Erythroblast (primary cell): Measurements from ENCODE around the gene MC1R.

ENCODE experiments used
- GATA1 ChIP-seq: IDR thresholded peaks from 2 replicates; pipeline ENCODE4 v1.6.1; 2011; ENCODE audit warnings: low read depth, mild to moderate bottlenecking, control low read depth, low read length, moderate library complexity
- POLR2A ChIP-seq: IDR thresholded peaks from 2 replicates; pipeline ENCODE4 v1.6.1; 2011; ENCODE audit warnings: mild to moderate bottlenecking, low read length

- no peak for TF ChIP-seq POLR2A
- no peak for TF ChIP-seq GATA1
Observed at GRCh38 chr16:89954462-89954861, 35.8 kb downstream of the MC1R start.
